ENCODE results near the gene EMC9.

The EMC9 gene

GRCh38 chr14:24127673-24128072 lies 13.7 kb downstream of the EMC9 start:
- H3K4me3 ChIP-seq (ENCODE audit: extremely low read depth, insufficient read depth, low read length, poor library complexity, severe bottlenecking), result no peak overlapping the region
- H3K4me1 ChIP-seq (ENCODE audit: control insufficient read depth, insufficient read depth, low read length, poor library complexity, severe bottlenecking), result no peaks in the 10 kb centered on the region
- no peak overlapping the region for H3K27ac ChIP-seq (ENCODE audit: low read depth, low read length, severe bottlenecking)
- H3K36me3 ChIP-seq (ENCODE audit: control insufficient read depth, insufficient read depth, low read length), result peaks cover 2% of the 10 kb centered on the region
- WGBS, 2 experiments (ENCODE audit: insufficient coverage in 2 of 2), result 92 to 100% methylated on average over 1 to 2 of the region's 2 CpGs
- H3K9me3 ChIP-seq (ENCODE audit: control insufficient read depth, low read length), result no peaks in the 10 kb centered on the region

DNA sequence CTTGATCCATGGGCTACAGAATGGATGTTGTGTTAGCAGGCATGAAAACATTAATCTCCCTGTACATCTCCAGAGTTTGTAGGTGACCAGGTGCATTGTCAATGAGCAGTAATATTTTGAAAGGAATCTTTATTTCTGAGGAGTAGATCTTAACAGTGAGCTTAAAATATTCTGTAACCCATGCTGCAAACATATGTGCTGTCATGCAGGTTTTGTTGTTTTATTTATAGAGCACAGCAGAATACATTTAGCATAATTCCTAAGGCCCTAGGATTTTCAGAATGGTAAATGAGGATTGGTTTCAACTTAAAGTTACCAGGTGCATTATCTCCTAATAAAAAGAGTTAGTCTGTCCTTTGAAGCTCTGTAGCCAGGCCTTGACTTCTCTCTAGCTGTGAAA lies 14.5 kb downstream of the EMC9 start:
- Histone ChIP-seq H3K4me3 (ENCODE audit: extremely low read depth, insufficient read depth, low read length, poor library complexity, severe bottlenecking) (no peak overlapping the region), H3K36me3 (ENCODE audit: control insufficient read depth, insufficient read depth, low read length) (peaks cover 2% of the 10 kb centered on the region), H3K4me1 (ENCODE audit: control insufficient read depth, insufficient read depth, low read length, poor library complexity, severe bottlenecking) (no peaks in the 10 kb centered on the region), H3K27ac (ENCODE audit: low read depth, low read length, severe bottlenecking) (no peak overlapping the region), H3K9me3 (ENCODE audit: control insufficient read depth, low read length) (no peaks in the 10 kb centered on the region)

GRCh38 chr14:24123424-24124417 lies 17.7 kb downstream of the EMC9 start:
- Histone ChIP-seq H3K27ac (ENCODE audit: low read depth, low read length, severe bottlenecking) (no peak overlapping the region), H3K4me3 (ENCODE audit: extremely low read depth, insufficient read depth, low read length, poor library complexity, severe bottlenecking) (no peak overlapping the region), H3K36me3 (ENCODE audit: control insufficient read depth, insufficient read depth, low read length) (peaks cover 24% of the 10 kb centered on the region), H3K4me1 (ENCODE audit: control insufficient read depth, insufficient read depth, low read length, poor library complexity, severe bottlenecking) (no peaks in the 10 kb centered on the region), H3K9me3 (ENCODE audit: control insufficient read depth, low read length) (no peaks in the 10 kb centered on the region)
- 93% methylated on average over 5 to 9 of the region's 9 CpGs for WGBS, 2 experiments (ENCODE audit: insufficient coverage in 2 of 2)

- H3K36me3 ChIP-seq (ENCODE audit: control insufficient read depth, insufficient read depth, low read length), result peaks cover 32% of the 10 kb centered on the region
- no peak overlapping the region for H3K27ac ChIP-seq (ENCODE audit: low read depth, low read length, severe bottlenecking)
- no peaks in the 10 kb centered on the region for H3K4me1 ChIP-seq (ENCODE audit: control insufficient read depth, insufficient read depth, low read length, poor library complexity, severe bottlenecking)
- H3K4me3 ChIP-seq (ENCODE audit: extremely low read depth, insufficient read depth, low read length, poor library complexity, severe bottlenecking), result no peak overlapping the region
- no peaks in the 10 kb centered on the region for H3K9me3 ChIP-seq (ENCODE audit: control insufficient read depth, low read length)
- WGBS, 2 experiments (ENCODE audit: insufficient coverage in 2 of 2), result 92 to 93% methylated on average over 5 to 7 of the region's 8 CpGs
Measured at GRCh38 chr14:24122898-24123297, 18.5 kb downstream of the EMC9 start.

DNA sequence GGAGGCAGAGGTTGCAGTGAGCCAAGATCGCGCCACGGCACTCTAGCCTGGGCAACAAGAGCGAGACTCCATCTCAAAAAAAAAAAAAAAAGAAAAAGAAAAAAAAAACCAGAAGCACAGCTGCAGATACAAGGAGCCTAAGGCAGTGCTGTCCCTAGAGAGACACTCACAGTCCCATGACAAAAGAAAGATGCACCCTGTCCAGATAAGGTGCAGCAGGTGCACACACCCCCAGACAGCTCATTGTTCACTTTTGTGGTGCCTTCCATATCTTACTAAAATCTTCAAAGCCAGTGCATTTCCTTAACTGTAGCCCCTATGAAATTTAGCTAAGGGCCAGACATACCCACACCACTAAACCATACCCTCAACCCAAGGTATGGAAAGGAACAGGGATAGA lies 19.0 kb downstream of the EMC9 start:
- Histone ChIP-seq H3K9me3 (ENCODE audit: control insufficient read depth, low read length) (no peaks in the 10 kb centered on the region), H3K4me1 (ENCODE audit: control insufficient read depth, insufficient read depth, low read length, poor library complexity, severe bottlenecking) (no peaks in the 10 kb centered on the region), H3K36me3 (ENCODE audit: control insufficient read depth, insufficient read depth, low read length) (peaks cover 37% of the 10 kb centered on the region), H3K27ac (ENCODE audit: low read depth, low read length, severe bottlenecking) (no peak overlapping the region), H3K4me3 (ENCODE audit: extremely low read depth, insufficient read depth, low read length, poor library complexity, severe bottlenecking) (no peak overlapping the region)
- no CpG with 5 or more reads among the region's 4 CpGs for WGBS, 2 experiments (ENCODE audit: insufficient coverage in 2 of 2)

GRCh38 chr14:24121210-24121609 lies 20.2 kb downstream of the EMC9 start:
- no peaks in the 10 kb centered on the region for H3K9me3 ChIP-seq (ENCODE audit: control insufficient read depth, low read length)
- peaks cover 41% of the 10 kb centered on the region for H3K36me3 ChIP-seq (ENCODE audit: control insufficient read depth, insufficient read depth, low read length)
- WGBS, 2 experiments (ENCODE audit: insufficient coverage in 2 of 2), result 92 to 100% methylated on average over 2 to 4 of the region's 8 CpGs

GRCh38 chr14:24119691-24120090 lies 21.7 kb downstream of the EMC9 start:
- 93 to 97% methylated on average over 5 to 6 of the region's 6 CpGs for whole genome bisulfite sequencing, 2 experiments (ENCODE audit: insufficient coverage in 2 of 2)
- Histone ChIP-seq H3K27ac (ENCODE audit: low read depth, low read length, severe bottlenecking) (no peak overlapping the region), H3K4me1 (ENCODE audit: control insufficient read depth, insufficient read depth, low read length, poor library complexity, severe bottlenecking) (peaks cover 5% of the 10 kb centered on the region), H3K36me3 (ENCODE audit: control insufficient read depth, insufficient read depth, low read length) (peaks cover 41% of the 10 kb centered on the region), H3K9me3 (ENCODE audit: control insufficient read depth, low read length) (no peaks in the 10 kb centered on the region), H3K4me3 (ENCODE audit: extremely low read depth, insufficient read depth, low read length, poor library complexity, severe bottlenecking) (no peak overlapping the region)

More at GRCh38 chr14:24121210-24121609, 20.2 kb downstream of the EMC9 start:
- H3K27ac ChIP-seq (ENCODE audit: low read depth, low read length, severe bottlenecking), result no peak overlapping the region
- H3K4me3 ChIP-seq (ENCODE audit: extremely low read depth, insufficient read depth, low read length, poor library complexity, severe bottlenecking), result no peak overlapping the region
- no peaks in the 10 kb centered on the region for H3K4me1 ChIP-seq (ENCODE audit: control insufficient read depth, insufficient read depth, low read length, poor library complexity, severe bottlenecking)

DNA sequence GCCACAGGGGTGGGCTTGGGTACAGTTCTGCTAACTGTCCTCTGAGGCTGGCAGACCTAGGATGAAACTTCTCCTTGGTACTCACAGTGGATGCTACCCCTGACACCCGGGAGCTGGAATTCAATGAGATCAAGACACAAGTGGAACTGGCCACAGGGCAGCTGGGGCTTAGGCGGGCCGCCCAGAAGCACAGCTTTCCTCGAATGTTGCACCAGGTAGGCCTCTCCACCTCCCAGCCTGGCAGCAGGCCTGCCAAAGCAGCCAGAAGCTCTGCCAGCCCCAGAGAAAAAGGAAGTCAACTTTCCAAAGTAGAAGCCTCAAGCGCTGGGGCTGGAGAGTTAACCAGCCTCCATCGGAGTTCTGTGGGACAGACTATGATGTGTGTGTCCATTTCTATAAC lies 24.2 kb downstream of the EMC9 start:
- Histone ChIP-seq H3K36me3 (ENCODE audit: control insufficient read depth, insufficient read depth, low read length) (peaks cover 38% of the 10 kb centered on the region), H3K9me3 (ENCODE audit: control insufficient read depth, low read length) (no peaks in the 10 kb centered on the region), H3K27ac (ENCODE audit: low read depth, low read length, severe bottlenecking) (no peak overlapping the region), H3K4me1 (ENCODE audit: control insufficient read depth, insufficient read depth, low read length, poor library complexity, severe bottlenecking) (peaks cover 5% of the 10 kb centered on the region), H3K4me3 (ENCODE audit: extremely low read depth, insufficient read depth, low read length, poor library complexity, severe bottlenecking) (no peak overlapping the region)
- WGBS, 2 experiments (ENCODE audit: insufficient coverage in 2 of 2), result 87 to 94% methylated on average over 4 to 5 of the region's 6 CpGs

DNA sequence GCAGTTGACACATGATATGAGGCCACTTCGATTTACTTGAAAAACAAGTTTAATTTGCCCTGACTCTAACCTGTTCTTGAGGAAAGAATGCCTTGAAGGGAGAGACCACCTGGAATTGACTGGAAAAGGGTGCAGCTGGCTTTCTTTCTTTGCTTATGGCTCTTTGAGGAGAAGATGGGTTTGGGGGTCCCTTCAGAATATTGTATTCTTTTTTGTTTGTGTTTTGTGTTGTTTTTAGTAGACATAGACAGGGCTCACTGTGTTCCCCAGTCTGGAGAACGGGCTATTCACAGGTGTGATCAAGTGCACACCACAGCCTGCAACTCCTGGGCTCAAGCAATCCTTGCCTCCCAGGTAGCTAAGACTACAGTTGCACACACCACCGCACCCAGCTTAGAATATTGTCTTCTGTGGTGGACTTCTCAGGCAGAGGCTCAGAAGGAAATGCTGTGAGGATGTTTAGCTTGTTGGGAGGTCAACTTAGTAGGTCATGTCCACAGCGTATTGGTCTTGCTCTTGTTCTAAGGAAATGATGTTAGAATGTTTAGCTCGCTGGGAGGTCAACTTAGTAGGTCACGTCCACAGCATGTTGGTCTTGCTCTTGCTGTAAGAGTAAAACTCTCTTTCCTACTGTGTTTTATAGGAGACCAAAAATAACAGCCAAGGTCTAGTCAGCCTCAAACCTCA lies 25.1 kb downstream of the EMC9 start:
- H3K36me3 ChIP-seq (ENCODE audit: control insufficient read depth, insufficient read depth, low read length), result peaks cover 37% of the 10 kb centered on the region
- no peaks in the 10 kb centered on the region for H3K9me3 ChIP-seq (ENCODE audit: control insufficient read depth, low read length)
- H3K27ac ChIP-seq (ENCODE audit: low read depth, low read length, severe bottlenecking), result no peak overlapping the region
- H3K4me1 ChIP-seq (ENCODE audit: control insufficient read depth, insufficient read depth, low read length, poor library complexity, severe bottlenecking), result peaks cover 5% of the 10 kb centered on the region
- 90 to 94% methylated on average over 3 of the region's 6 CpGs for WGBS, 2 experiments (ENCODE audit: insufficient coverage in 2 of 2)
- peak overlapping the region; percentile 80 for H3K4me3 ChIP-seq (ENCODE audit: extremely low read depth, insufficient read depth, low read length, poor library complexity, severe bottlenecking)

DNA sequence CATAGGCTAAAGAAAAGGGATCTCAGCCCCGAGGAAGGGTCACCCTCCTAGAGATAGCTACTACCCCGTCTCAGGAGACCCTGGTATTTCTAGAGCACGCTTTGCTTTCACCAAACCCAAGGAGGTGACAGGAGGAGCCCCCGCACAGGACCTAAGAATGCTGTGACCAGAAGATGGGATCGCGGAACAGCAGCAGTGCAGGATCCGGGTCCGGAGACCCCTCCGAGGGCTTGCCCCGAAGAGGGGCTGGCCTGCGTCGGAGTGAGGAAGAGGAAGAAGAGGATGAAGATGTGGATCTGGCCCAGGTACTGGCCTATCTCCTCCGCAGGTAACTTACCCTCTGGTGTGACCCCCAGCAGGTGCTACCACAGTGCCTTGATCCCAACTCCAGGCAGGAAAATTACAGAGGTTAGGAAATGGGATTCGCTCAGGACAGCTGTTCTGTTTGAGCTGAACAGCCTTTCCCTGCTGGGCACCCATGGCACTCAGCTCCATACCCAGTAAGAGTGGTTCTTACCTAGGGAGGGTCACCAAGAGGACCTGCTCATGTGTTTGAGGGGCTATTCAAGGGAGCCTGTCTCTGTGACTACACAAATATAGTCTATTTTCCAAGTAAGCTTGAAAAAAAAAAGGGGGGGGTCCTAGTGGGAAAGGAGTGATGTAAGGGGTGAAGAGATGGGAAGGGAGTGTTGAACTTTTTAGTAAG lies 25.8 kb downstream of the EMC9 start:
- WGBS, 2 experiments (ENCODE audit: insufficient coverage in 2 of 2), result 8 to 12% methylated on average over 13 to 14 of the region's 14 CpGs
- Histone ChIP-seq H3K27ac (ENCODE audit: low read depth, low read length, severe bottlenecking) (peak overlapping the region; percentile 97), H3K9me3 (ENCODE audit: control insufficient read depth, low read length) (no peaks in the 10 kb centered on the region)

More for the DNA sequence above, 25.8 kb downstream of the EMC9 start:
- Histone ChIP-seq H3K4me1 (ENCODE audit: control insufficient read depth, insufficient read depth, low read length, poor library complexity, severe bottlenecking) (peaks cover 5% of the 10 kb centered on the region), H3K4me3 (ENCODE audit: extremely low read depth, insufficient read depth, low read length, poor library complexity, severe bottlenecking) (peak overlapping the region; percentile 80), H3K36me3 (ENCODE audit: control insufficient read depth, insufficient read depth, low read length) (peaks cover 30% of the 10 kb centered on the region)

All from mesodermal cell (in vitro differentiated cells).